SK-N-SH treated with all-trans-retinoic acid at 6 μM for 48 hours (cell line): ENCODE data around the gene AHRR.
"Not testable (repeated sequence)": the region's sequence is repeated elsewhere in the genome, so short reads cannot be mapped to it uniquely, and the experiment has no call there.

Source experiments
- ATAC-seq: fragments of 200-7000 bp; cut with Tn5 transposase; 3 replicates; pipeline ENCODE4 v1.9.1; 2020; ENCODE audit warnings: mild to moderate bottlenecking, moderate library complexity
- ARNTL ChIP-seq: fragments of 450-650 bp; formaldehyde crosslinking; IDR thresholded peaks from 2 replicates; pipeline ENCODE4 v1.5.0; 2020; ENCODE audit warnings: low read depth, mild to moderate bottlenecking, moderate library complexity, borderline replicate concordance
- BACH2 ChIP-seq: fragments of 250-450 bp; sonication (Bioruptor Pico); IDR thresholded peaks from 2 replicates; pipeline ENCODE4 v1.9.0; 2021; ENCODE audit warnings: mild to moderate bottlenecking, borderline replicate concordance
- CREB5 ChIP-seq: fragments of 250-450 bp; sonication (Bioruptor Pico); IDR thresholded peaks from 2 replicates; pipeline ENCODE4 v1.5.1; 2020; ENCODE audit warnings: low read depth, mild to moderate bottlenecking, moderate library complexity
- CSRNP3 ChIP-seq: fragments of 250-450 bp; sonication (Bioruptor Pico); IDR thresholded peaks from 2 replicates; pipeline ENCODE4 v1.5.1; 2021; ENCODE audit warnings: mild to moderate bottlenecking, moderate library complexity
- ISL1 ChIP-seq: fragments of 250-450 bp; sonication (Bioruptor Pico); IDR thresholded peaks from 2 replicates; pipeline ENCODE4 v2.1.2; 2022; ENCODE audit warnings: mild to moderate bottlenecking, moderate library complexity
- OSR1 ChIP-seq: fragments of 250-450 bp; sonication (Bioruptor Pico); IDR thresholded peaks from 2 replicates; pipeline ENCODE4 v1.8.0; 2022; ENCODE audit warnings: moderate library complexity, mild to moderate bottlenecking, inconsistent platforms
- PATZ1 ChIP-seq: fragments of 250-450 bp; sonication (Bioruptor Pico); IDR thresholded peaks from 2 replicates; pipeline ENCODE4 v1.8.0; 2020; ENCODE audit warnings: mild to moderate bottlenecking, moderate library complexity, borderline replicate concordance
- POU6F1 ChIP-seq: fragments of 250-450 bp; sonication (Bioruptor Pico); IDR thresholded peaks from 2 replicates; pipeline ENCODE4 v1.8.0; 2021; ENCODE audit warnings: low read depth, mild to moderate bottlenecking, moderate library complexity, borderline replicate concordance
- PPARA ChIP-seq: fragments of 250-450 bp; sonication (Bioruptor Pico); IDR thresholded peaks from 2 replicates; pipeline ENCODE4 v1.5.0; 2020; ENCODE audit warnings: mild to moderate bottlenecking, borderline replicate concordance
- RARB ChIP-seq: fragments of 250-450 bp; sonication (Bioruptor Pico); IDR thresholded peaks from 2 replicates; pipeline ENCODE4 v1.8.0; 2021; ENCODE audit warnings: mild to moderate bottlenecking, moderate library complexity
- SNAI2 ChIP-seq: fragments of 250-450 bp; sonication (Bioruptor Pico); IDR thresholded peaks from 2 replicates; pipeline ENCODE4 v1.5.0; 2020; ENCODE audit warnings: mild to moderate bottlenecking, moderate library complexity
- TCF4 ChIP-seq: fragments of 250-450 bp; sonication (Bioruptor Pico); IDR thresholded peaks from 2 replicates; pipeline ENCODE4 v1.8.0; 2021; ENCODE audit warnings: mild to moderate bottlenecking, moderate library complexity, borderline replicate concordance
- TOX ChIP-seq: fragments of 250-450 bp; sonication (Bioruptor Pico); IDR thresholded peaks from 2 replicates; pipeline ENCODE4 v1.8.0; 2021; ENCODE audit warnings: mild to moderate bottlenecking, moderate library complexity, borderline replicate concordance
- TSHZ2 ChIP-seq: fragments of 250-450 bp; sonication (Bioruptor Pico); IDR thresholded peaks from 2 replicates; pipeline ENCODE4 v1.5.0; 2020; ENCODE audit warnings: mild to moderate bottlenecking, moderate library complexity
- ZC3H10 ChIP-seq: fragments of 250-450 bp; sonication (Bioruptor Pico); IDR thresholded peaks from 2 replicates; pipeline ENCODE4 v1.5.1; 2021; ENCODE audit warnings: mild to moderate bottlenecking, moderate library complexity
- ZFP3 ChIP-seq: fragments of 250-450 bp; sonication (Bioruptor Pico); IDR thresholded peaks from 2 replicates; pipeline ENCODE4 v1.5.0; 2020; ENCODE audit warnings: mild to moderate bottlenecking, moderate library complexity
- ZFP30 ChIP-seq: fragments of 450-650 bp; formaldehyde crosslinking; IDR thresholded peaks from 2 replicates; pipeline ENCODE4 v1.5.0; 2022; ENCODE audit warnings: mild to moderate bottlenecking, moderate library complexity
- ZNF565 ChIP-seq: fragments of 450-650 bp; formaldehyde crosslinking; conservative IDR thresholded peaks from 2 replicates; pipeline ENCODE4 v1.5.0; 2020; ENCODE audit warnings: low read depth, mild to moderate bottlenecking, moderate library complexity
- ZNF8 ChIP-seq: fragments of 450-650 bp; formaldehyde crosslinking; IDR thresholded peaks from 2 replicates; pipeline ENCODE4 v1.5.0; 2020; ENCODE audit warnings: mild to moderate bottlenecking, moderate library complexity

The AHRR gene

GRCh38 chr5:321230-321725, at the start of gene AHRR:
Gene AHRR (plus strand): TSS chr5:321714. CDS start chr5:343903, 22,189 bp downstream.
- ATAC-seq: peak; percentile 80

GRCh38 chr5:271828-272167, 49.7 kb upstream of the AHRR start:
- ATAC-seq: not testable (repeated sequence)

More at GRCh38 chr5:321230-321725, at the start of gene AHRR:
- TF ChIP-seq ZFP3 (CRISPR knock-in tag): no peak
- TF ChIP-seq, all 23 proteins: peak for 0

GRCh38 chr5:273091-273490, 48.4 kb upstream of the AHRR start:
- not testable (repeated sequence) for ATAC-seq

GRCh38 chr5:273491-273890, 48.0 kb upstream of the AHRR start:
- not testable (repeated sequence) for ATAC-seq

- ATAC-seq: not testable (repeated sequence)
Observed at GRCh38 chr5:274346-274745, 47.2 kb upstream of the AHRR start.

GRCh38 chr5:278646-279045, 42.9 kb upstream of the AHRR start:
- TF ChIP-seq PPARA (CRISPR knock-in tag) (no peak), ZFP3 (CRISPR knock-in tag) (no peak), TCF4 (no peak), POU6F1 (no peak), ARNTL (no peak), ZNF565 (no peak), CSRNP3 (CRISPR knock-in tag) (no peak), OSR1 (CRISPR knock-in tag) (no peak), CREB5 (CRISPR knock-in tag) (no peak), ISL1 (no peak), ZC3H10 (CRISPR knock-in tag) (no peak), TOX (CRISPR knock-in tag) (no peak), ZNF8 (CRISPR knock-in tag) (no peak), PATZ1 (CRISPR knock-in tag) (no peak), SNAI2 (no peak), BACH2 (CRISPR knock-in tag) (no peak), TSHZ2 (CRISPR knock-in tag) (no peak), ZFP30 (CRISPR knock-in tag) (no peak), RARB (CRISPR knock-in tag) (no peak)
- no peak for ATAC-seq

- not testable (repeated sequence) for ATAC-seq
Observed at GRCh38 chr5:279051-279665, 42.4 kb upstream of the AHRR start.
